Measurements from ENCODE around the gene MARS1. TPM values are rescaled to one million over a fixed set of nuclear protein-coding genes. Genes with fewer than 3 reads are reported as not detected.
"Not testable (repeated sequence)": the region's sequence is repeated elsewhere in the genome, so short reads cannot be mapped to it uniquely, and the experiment has no call there.

The MARS1 gene
- total and polyA plus RNA-seq, 2 experiments from 2014 or later, result 117 to 147 TPM

DNA sequence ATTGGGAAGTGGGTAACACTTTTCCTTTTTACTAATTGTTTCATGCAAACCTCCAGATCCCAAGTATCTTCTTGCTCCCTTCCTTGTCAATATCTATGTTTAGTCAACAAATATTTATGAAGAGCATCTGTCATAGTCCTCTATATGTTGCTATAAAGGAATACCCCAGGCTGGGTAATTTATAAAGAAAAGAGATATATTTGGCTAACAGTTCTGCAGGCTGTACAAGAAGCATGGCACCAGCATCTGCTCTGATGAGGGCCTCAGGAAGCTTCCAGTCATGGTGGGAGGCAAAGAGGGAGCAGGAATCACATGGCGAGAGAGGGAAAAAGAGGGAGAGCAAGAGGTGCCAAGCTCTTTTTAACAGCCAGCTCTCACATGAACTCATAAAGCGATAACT is 66.6 kb downstream of the MARS1 start:
- H3K9me3 ChIP-seq (ENCODE audit: low read depth), result no peaks in the 10 kb centered on the region
- no peak overlapping the region for H3K4me3 ChIP-seq
- H3K27ac ChIP-seq, result no peak overlapping the region
- no peak overlapping the region for H2AFZ ChIP-seq
- no peaks in the 10 kb centered on the region for H3K79me2 ChIP-seq
- no peak overlapping the region for H3K4me2 ChIP-seq
- peaks cover 51% of the 10 kb centered on the region for H3K27me3 ChIP-seq
- peaks cover 4% of the 10 kb centered on the region for H3K4me1 ChIP-seq (ENCODE audit: insufficient read depth)
- H3K9me2 ChIP-seq (replicated peaks; ENCODE audit: insufficient read depth), result no peaks in the 10 kb centered on the region
- TF ChIP-seq, protein P1, sequence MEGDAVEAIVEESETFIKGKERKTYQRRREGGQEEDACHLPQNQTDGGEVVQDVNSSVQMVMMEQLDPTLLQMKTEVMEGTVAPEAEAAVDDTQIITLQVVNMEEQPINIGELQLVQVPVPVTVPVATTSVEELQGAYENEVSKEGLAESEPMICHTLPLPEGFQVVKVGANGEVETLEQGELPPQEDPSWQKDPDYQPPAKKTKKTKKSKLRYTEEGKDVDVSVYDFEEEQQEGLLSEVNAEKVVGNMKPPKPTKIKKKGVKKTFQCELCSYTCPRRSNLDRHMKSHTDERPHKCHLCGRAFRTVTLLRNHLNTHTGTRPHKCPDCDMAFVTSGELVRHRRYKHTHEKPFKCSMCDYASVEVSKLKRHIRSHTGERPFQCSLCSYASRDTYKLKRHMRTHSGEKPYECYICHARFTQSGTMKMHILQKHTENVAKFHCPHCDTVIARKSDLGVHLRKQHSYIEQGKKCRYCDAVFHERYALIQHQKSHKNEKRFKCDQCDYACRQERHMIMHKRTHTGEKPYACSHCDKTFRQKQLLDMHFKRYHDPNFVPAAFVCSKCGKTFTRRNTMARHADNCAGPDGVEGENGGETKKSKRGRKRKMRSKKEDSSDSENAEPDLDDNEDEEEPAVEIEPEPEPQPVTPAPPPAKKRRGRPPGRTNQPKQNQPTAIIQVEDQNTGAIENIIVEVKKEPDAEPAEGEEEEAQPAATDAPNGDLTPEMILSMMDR (IDR thresholded peaks at IDR 0.05; ENCODE audit: poor library complexity), result no peak
- no peak for TF ChIP-seq EZH2phosphoT487 (IDR thresholded peaks at IDR 0.05; ENCODE audit: low read depth, severe bottlenecking, unreplicated experiment)
- TF ChIP-seq EZH2 (IDR thresholded peaks at IDR 0.05; ENCODE audit: borderline replicate concordance), result no peak
- no peaks in the 10 kb centered on the region for H3K36me3 ChIP-seq (replicated peaks; ENCODE audit: insufficient read depth, low read depth)
- no peak for DNase-seq (ENCODE audit: low spot score)
- H4K20me1 ChIP-seq (ENCODE audit: insufficient read depth, poor library complexity, severe bottlenecking), result no peaks in the 10 kb centered on the region
- WGBS (ENCODE audit: low lambda C conversion rate, missing lambda C conversion rate), result 91% methylated on average over 2 of the region's 2 CpGs

DNA sequence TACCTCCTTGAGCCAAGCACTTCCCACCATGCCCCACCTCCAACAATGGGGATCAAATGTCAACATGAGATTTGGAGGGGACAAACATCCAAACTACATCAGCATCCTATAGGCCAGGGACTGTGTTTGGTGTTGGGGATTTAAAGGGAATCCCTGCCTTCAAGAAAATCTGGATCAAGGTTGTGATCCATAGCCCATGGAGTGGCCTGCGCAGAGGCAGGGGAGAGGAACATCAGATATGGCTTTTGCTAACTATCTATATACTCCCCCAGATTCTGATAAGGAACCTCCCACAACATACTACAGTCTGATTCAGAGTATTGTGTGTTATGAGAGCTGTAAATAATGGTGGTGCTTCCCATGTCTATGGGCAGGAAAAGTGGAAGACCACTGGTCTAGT is 67.0 kb downstream of the MARS1 start:
- Histone ChIP-seq H3K36me3 (replicated peaks; ENCODE audit: insufficient read depth, low read depth) (no peaks in the 10 kb centered on the region), H3K9me3 (ENCODE audit: low read depth) (no peaks in the 10 kb centered on the region), H3K4me1 (ENCODE audit: insufficient read depth) (peaks cover 2% of the 10 kb centered on the region), H3K27ac (no peak overlapping the region), H2AFZ (no peak overlapping the region), H3K9me2 (replicated peaks; ENCODE audit: insufficient read depth) (no peaks in the 10 kb centered on the region), H3K27me3 (peaks cover 46% of the 10 kb centered on the region), H3K4me2 (no peak overlapping the region), H3K79me2 (no peaks in the 10 kb centered on the region), H4K20me1 (ENCODE audit: insufficient read depth, poor library complexity, severe bottlenecking) (no peaks in the 10 kb centered on the region), H3K4me3 (no peak overlapping the region)
- DNase-seq (ENCODE audit: low spot score), result no peak
- TF ChIP-seq EZH2 (IDR thresholded peaks at IDR 0.05; ENCODE audit: borderline replicate concordance) (no peak), EZH2phosphoT487 (IDR thresholded peaks at IDR 0.05; ENCODE audit: low read depth, severe bottlenecking, unreplicated experiment) (no peak)
- TF ChIP-seq, protein P1 (IDR thresholded peaks at IDR 0.05; ENCODE audit: poor library complexity), result no peak
- WGBS (ENCODE audit: low lambda C conversion rate, missing lambda C conversion rate), result 96% methylated on average over 1 of the region's 1 CpG

DNA sequence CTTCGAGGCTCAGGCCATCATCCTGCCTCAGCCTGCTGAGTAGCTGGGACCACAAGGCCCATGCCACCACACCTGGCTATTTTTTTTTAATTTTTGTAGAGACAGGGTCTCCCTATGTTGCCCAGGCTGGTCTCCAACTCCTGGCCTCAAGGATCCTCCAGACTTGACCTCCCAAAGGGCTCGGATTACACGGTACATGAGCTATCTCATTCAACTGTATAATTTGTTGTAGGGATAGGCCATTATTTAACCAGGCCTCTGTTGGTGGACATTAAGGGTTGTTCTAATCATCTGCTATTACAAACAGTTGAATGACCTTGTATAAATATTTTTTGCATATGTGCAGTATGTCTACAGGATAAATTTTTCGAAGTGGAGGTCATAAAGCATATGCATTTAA is 71.0 kb downstream of the MARS1 start:
- 79% methylated on average over 4 of the region's 4 CpGs for WGBS (ENCODE audit: low lambda C conversion rate, missing lambda C conversion rate)
- H3K4me2 ChIP-seq, result no peak overlapping the region
- H2AFZ ChIP-seq, result no peak overlapping the region
- no peaks in the 10 kb centered on the region for H3K9me3 ChIP-seq (ENCODE audit: low read depth)
- H3K36me3 ChIP-seq (replicated peaks; ENCODE audit: insufficient read depth, low read depth), result no peaks in the 10 kb centered on the region
- no peak overlapping the region for H3K27ac ChIP-seq
- no peak for DNase-seq (ENCODE audit: low spot score)
- no peaks in the 10 kb centered on the region for H3K9me2 ChIP-seq (replicated peaks; ENCODE audit: insufficient read depth)
- no peaks in the 10 kb centered on the region for H3K79me2 ChIP-seq
- H3K4me1 ChIP-seq (ENCODE audit: insufficient read depth), result no peaks in the 10 kb centered on the region
- peaks cover 10% of the 10 kb centered on the region for H3K27me3 ChIP-seq
- H3K4me3 ChIP-seq, result no peak overlapping the region
- H4K20me1 ChIP-seq (ENCODE audit: insufficient read depth, poor library complexity, severe bottlenecking), result no peaks in the 10 kb centered on the region
- TF ChIP-seq EZH2phosphoT487 (IDR thresholded peaks at IDR 0.05; ENCODE audit: low read depth, severe bottlenecking, unreplicated experiment) (no peak), EZH2 (IDR thresholded peaks at IDR 0.05; ENCODE audit: borderline replicate concordance) (no peak)
- TF ChIP-seq, protein P1 (IDR thresholded peaks at IDR 0.05; ENCODE audit: poor library complexity), result no peak

DNA sequence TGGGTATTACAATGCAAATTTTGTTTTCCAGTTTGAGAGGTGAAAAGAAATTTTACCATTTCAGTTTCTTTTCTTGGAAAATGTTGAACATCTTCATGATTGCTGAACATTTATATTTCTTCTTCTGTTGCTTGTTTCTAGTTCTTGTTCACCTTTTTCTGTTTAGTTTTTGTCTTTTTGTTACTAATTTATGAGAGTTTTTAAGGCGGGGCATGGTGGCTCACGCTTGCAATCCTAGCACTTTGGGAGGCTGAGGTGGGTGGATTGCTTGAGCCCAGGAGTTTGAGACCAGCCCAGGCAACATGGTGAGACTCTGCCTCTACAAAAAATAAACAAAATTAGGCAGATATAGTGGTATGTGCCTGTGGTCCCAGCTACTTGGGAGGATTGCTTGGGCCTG is 72.6 kb downstream of the MARS1 start:
- H2AFZ ChIP-seq, result no peak overlapping the region
- TF ChIP-seq, protein P1 (IDR thresholded peaks at IDR 0.05; ENCODE audit: poor library complexity), result no peak
- no peak for TF ChIP-seq EZH2phosphoT487 (IDR thresholded peaks at IDR 0.05; ENCODE audit: low read depth, severe bottlenecking, unreplicated experiment)
- no peak for TF ChIP-seq EZH2 (IDR thresholded peaks at IDR 0.05; ENCODE audit: borderline replicate concordance)

DNA sequence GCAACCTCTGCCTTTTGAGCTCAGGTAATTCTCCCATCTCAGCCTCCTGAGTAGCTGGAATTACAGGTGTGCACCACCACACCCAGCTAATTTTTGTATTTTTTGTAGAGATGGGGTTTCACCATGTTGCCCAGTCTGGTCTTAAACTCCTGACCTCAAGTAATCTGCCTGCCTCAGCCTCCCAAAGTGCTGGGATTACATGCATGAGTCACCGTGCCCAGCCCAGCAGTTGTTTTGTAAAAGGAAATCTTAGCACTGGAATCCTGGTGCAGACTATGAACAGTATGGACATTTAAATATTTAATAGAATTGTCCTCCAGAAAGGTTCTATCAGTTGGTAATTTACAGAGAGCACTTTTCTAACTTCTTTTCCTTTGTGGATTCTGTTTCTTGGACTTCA is 73.2 kb downstream of the MARS1 start:
- H3K4me1 ChIP-seq (ENCODE audit: insufficient read depth); H3K27me3 ChIP-seq; H4K20me1 ChIP-seq (ENCODE audit: insufficient read depth, poor library complexity, severe bottlenecking); H2AFZ ChIP-seq; H3K4me3 ChIP-seq; H3K9me2 ChIP-seq (replicated peaks; ENCODE audit: insufficient read depth); H3K27ac ChIP-seq; DNase-seq (ENCODE audit: low spot score); H3K36me3 ChIP-seq (replicated peaks; ENCODE audit: insufficient read depth, low read depth); H3K9me3 ChIP-seq (ENCODE audit: low read depth); H3K79me2 ChIP-seq; H3K4me2 ChIP-seq: not testable (repeated sequence)
- 50% methylated on average over 1 of the region's 1 CpG for WGBS (ENCODE audit: low lambda C conversion rate, missing lambda C conversion rate)

More for the DNA sequence above, 72.6 kb downstream of the MARS1 start:
- Histone ChIP-seq H3K9me3 (ENCODE audit: low read depth) (no peaks in the 10 kb centered on the region), H4K20me1 (ENCODE audit: insufficient read depth, poor library complexity, severe bottlenecking) (no peaks in the 10 kb centered on the region), H3K4me2 (no peak overlapping the region), H3K4me1 (ENCODE audit: insufficient read depth) (no peaks in the 10 kb centered on the region), H3K27me3 (peaks cover 3% of the 10 kb centered on the region), H3K9me2 (replicated peaks; ENCODE audit: insufficient read depth) (no peaks in the 10 kb centered on the region), H3K79me2 (no peaks in the 10 kb centered on the region), H3K36me3 (replicated peaks; ENCODE audit: insufficient read depth, low read depth) (no peaks in the 10 kb centered on the region), H3K27ac (no peak overlapping the region), H3K4me3 (no peak overlapping the region)
- DNase-seq (ENCODE audit: low spot score), result no peak
- 81% methylated on average over 2 of the region's 2 CpGs for WGBS (ENCODE audit: low lambda C conversion rate, missing lambda C conversion rate)

Data from hepatocyte (in vitro differentiated cells).